COR-L47 (cell line): ENCODE results near the gene TTLL5.

ENCODE experiments used
- DNase-seq: peaks from one replicate; lab custom pipeline; 2025; lab: John Stamatoyannopoulos, UW

TTLL5 gene

GRCh38 chr14:75732888-75733287 lies 71.8 kb downstream of the TTLL5 start:
- no peak for DNase-seq

GRCh38 chr14:75734854-75735253 lies 73.8 kb downstream of the TTLL5 start:
- DNase-seq, result no peak

DNA sequence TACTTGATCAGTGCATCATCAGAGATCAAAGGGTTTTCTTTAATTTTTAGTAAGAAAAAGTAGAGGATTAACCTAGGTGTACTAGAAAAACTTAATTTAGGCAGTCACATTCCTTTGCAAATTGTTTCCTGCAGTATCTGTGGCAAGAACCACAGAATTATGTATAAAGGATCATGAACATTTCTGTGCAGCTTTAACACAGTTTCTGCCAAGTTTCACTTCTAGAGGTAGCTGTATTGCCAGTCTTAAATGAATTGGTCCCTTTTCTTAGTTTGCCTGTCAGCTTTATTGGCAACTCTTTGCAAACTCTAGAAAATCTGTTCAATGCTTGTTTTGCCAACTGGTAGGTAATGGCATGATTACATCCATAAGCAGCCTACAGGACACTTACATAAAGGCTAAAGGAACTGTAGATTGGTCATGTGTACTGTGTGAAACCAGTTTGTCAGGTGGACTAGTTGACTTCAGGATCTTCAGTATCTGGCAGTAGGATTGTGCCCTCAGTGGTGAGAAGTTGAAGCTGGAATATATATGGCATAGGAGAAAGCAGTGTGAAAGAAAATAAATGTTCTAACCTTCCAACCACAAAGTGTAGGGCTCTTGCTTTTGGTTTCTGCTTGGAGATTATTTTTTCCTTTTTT lies 75.9 kb downstream of the TTLL5 start:
- DNase-seq, result no peak

DNA sequence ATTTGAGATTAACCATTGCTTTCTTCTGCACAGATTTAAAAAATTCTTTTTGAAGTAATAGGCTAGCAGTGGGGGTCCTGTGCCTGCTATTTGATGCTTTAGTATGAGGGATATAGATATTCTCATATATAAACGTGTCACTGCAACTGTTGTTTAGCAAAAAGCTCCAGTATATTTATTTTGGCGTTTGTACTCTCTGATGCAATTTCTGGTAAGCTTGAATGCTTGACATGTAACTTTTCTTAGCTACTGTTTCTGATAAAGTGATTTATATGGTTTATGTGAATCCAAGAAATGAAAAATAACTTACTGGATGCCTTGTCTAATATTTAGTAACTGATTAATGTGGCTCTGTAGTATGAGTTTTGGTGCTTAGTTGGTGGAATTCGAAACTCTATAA lies 77.1 kb downstream of the TTLL5 start:
- no peak for DNase-seq

GRCh38 chr14:75742867-75743266 lies 81.8 kb downstream of the TTLL5 start:
- DNase-seq, result no peak

DNA sequence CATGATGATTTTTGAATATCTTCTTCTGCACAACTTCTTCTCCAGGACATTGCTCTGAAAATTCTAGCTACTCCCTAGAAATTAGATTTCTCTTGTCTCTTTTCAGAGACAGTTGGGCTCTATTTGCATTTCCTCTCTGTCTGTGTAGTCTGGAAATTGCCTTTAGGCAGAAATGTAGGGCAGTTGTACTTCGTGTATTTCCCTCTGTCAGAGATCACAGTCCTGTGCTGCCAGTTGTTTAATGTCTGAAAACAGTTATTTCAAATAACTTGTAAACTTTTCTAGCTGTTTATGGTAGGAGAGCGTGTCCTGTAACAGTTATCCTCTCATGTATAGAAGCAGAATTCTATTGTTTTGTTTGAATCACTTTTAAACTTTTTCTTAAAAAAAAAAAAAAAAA lies 86.9 kb downstream of the TTLL5 start:
- no peak for DNase-seq

DNA sequence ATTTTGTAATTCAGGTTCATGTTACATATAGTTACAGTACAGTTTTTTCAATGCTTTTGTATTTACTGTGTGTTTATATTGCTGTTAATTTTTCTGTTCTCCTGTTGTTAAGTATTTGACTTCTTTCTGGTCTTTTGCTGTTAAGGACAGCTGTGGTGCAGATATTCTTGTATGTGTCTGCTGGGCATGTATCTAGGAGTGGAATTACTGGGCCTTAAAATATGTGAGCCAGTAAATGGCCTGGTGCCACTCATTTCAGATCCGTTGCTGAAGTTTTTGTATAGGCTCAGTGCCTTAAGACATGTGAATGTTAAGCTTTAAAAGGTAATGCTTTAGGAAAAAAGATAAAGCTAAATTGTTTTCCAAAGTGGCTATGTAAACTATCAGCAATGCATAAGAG lies 87.3 kb downstream of the TTLL5 start:
- DNase-seq, result no peak

- no peak for DNase-seq
Observed at GRCh38 chr14:75751296-75751695, 90.2 kb downstream of the TTLL5 start.

GRCh38 chr14:75752086-75752485 lies 91.0 kb downstream of the TTLL5 start:
- no peak for DNase-seq

DNA sequence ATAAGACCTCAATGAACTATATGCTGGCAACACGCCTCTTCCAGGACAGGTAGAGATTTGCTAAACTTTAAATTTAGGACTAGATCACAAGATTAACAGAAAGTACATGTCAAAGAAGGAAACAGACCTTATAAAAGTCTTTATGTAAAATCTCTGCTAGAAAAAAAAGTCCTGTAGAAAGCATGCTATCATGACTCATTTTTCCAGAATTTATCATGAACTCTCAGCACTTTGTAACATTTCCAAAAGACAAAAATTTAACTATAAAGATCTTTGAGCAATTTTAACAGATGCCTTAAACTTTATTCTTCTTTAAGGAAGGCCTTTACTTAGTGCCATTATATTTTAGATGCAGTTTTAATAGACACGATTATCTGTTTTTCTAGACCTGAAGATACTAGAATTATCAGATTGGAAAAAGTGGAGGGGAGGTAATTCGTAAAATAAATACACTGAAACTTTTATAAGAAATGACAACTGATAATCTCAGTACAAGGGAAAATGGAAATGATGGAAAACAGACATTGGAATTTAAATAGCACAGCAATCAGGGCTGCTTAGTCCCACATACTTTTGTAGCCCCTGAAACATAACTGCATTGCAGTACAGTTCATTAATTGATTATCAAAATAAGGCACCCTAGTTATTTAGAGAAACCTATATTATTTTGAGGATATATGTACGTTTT lies 92.0 kb downstream of the TTLL5 start:
- no peak for DNase-seq

DNA sequence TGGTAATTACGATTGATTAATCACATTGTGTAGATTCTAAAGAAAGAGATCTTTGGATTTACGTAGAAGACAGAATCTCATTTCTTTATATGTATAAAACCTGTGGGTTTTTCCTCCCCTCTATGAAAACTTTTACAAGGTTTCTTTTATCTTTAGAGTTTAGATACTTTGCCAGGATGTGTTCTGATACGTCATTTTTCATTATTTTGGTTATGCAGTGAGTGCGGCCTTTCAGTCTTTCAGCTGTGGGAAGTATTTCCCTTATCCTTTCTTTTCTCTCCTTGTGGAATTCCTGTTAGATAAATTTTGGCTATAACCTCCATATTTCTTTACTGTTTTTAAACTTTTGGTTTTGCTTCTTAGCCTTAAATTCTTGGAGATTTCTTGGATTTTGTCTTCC lies 92.7 kb downstream of the TTLL5 start:
- no peak for DNase-seq

GRCh38 chr14:75757644-75758402 lies 96.8 kb downstream of the TTLL5 start:
- no peak for DNase-seq

DNA sequence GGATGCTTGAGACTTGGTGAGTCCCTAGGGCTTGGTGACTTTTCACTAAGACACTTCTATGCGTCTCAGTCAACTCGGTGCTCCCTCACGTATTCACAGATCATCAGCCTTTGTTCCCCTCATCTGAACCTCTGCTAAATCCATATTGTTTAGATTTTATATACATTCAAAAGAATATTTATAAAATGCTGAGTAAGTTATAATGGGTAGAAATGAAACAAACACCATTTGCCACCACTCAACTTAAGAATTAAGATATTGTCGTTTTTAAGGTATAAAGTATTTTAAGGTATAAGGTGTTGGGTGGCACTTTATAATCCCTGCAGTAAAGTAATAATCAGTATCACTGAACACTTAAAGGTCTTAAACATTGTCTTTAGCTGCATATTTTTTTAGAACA lies 103.0 kb downstream of the TTLL5 start:
- no peak for DNase-seq

GRCh38 chr14:75769047-75769685 lies 108.1 kb downstream of the TTLL5 start:
- no peak for DNase-seq

DNA sequence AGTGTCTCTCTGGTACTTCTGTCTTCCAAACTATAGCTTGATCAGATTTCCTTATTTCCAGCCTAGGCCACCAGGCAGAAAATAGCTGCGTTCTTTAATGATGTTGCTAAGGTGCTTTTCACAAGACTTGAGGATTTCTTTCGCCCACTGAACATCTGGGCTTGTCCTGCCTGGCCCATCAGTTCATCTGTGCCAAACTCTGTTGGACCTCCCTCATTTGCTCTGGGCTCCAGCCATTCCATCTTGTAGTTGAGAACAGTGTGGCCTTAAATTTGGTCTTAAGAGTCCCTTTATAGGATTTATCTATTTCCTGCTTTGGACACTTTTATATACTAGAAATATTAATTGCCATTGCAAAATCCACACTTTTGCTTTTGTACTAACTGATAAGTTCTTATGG lies 109.6 kb downstream of the TTLL5 start:
- DNase-seq, result no peak

DNA sequence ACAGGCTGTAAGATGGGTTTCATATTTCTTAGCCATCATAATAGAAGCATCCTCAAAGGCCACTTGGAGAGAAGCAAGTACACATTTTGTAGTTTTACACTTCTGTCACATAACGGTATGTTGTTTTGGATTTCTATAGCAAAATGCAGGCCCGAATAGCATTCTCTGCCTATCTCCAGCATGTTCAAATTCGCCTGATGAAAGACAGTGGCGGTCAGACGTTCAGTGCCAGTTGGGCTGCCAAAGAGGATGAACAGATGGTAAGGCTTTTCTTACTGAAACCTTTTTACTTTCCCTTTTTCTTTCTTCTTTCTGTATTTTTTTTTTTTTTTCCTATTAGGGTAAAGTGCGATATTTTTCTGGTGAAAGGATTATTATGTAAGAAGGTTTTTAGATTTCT lies 110.5 kb downstream of the TTLL5 start:
- no peak for DNase-seq

- no peak for DNase-seq
Observed at GRCh38 chr14:75773046-75773445, 112.0 kb downstream of the TTLL5 start.

DNA sequence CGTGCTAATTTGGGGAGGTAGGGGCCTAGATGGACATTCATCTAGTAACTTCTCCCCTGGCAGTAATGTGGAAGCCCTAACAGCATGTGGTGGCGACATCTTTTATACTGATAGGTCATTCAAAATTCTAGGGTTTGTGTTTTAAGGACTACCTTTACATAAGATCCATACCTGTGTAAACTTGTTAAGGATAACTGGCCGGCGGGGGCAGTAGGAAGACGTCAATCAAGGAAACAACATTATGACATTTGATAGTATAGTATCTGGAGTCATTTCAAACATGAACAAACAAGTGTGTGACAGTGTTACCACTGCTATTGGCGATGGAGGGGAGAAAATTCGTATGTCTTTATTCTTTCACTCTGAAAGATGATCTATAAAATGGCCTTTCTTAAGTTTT lies 120.0 kb downstream of the TTLL5 start:
- no peak for DNase-seq

GRCh38 chr14:75783184-75783583 lies 122.1 kb downstream of the TTLL5 start:
- no peak for DNase-seq

DNA sequence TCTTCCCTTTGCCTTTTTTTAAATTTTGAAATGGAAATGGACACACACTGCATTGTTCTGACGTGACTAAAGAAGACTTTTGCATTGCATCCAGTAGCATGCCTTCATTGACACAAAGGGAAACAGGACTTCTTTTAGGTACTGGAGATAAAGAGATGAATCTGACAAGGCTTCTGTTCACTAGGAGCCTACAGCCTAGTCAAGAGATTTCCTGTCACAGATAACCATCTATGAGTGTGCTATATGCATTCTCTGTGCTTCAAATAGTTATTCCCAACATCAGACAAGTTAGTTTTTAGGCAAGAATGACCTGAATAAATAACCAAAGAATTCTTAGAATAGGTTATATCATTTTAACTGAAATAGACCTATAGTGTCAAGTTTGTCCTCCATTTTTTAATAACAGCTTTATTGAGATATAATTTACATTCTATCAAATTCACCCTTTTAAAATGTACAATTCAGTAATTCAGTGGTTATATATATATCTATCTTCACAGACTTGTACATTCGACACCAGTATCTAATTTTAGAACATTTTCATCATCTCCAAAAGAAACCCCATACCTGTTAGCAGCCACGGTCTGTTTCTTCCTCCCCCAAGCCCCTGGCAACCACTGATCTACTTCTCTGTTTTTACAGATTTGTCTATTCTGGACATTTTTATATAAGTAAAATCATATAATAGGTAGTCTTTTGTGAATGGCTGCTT lies 122.7 kb downstream of the TTLL5 start:
- no peak for DNase-seq

GRCh38 chr14:75784314-75784686 lies 123.3 kb downstream of the TTLL5 start:
- no peak for DNase-seq

DNA sequence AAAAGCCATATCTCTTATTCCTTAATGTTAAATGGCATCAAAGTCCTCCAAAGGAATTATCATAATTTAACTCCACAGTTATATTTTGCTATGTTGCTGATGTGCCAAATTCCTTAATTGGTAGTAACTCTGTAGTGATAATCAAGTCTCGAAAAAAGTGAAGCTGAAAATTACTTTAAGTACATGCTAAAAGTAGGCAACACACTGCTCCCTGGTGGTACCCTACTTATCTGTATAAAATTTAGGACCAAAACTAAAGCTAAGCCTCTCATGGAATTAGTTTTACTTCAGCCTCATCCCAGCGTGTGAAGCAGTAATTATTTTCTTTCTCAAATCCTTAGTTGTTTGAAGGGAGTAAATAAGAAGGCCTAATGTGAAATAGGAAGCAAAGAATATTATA lies 132.8 kb downstream of the TTLL5 start:
- DNase-seq, result no peak
